Stimulated activated naive B cell treated with anti-CD40 and anti-IgM and Interleukin-4, amounts not matched to agents 10 μg/mL and 1 μg/mL and 100 μg/mL, for 72 hours (primary cell): Measurements from ENCODE around the gene NUP107.
"Not testable (repeated sequence)": the region's sequence is repeated elsewhere in the genome, so short reads cannot be mapped to it uniquely, and the experiment has no call there.

ENCODE experiments used
- ATAC-seq, 2 donors: fragments of 150-1000 bp; cut with Tn5 transposase; replicated peaks; 2 replicates each; pipeline ENCODE4 v1.10.0; 2021; ENCODE audit warnings: moderate library complexity in 1 of 2
- DNase-seq: peaks from one replicate; pipeline ENCODE4 v3.0.0; 2021
- H3K27ac Mint-ChIP-seq: one replicate; pipeline ENCODE4 v1.8.0; 2022; ENCODE audit warnings: mild to moderate bottlenecking, mixed read lengths
- H3K27me3 Mint-ChIP-seq, 2 donors: one replicate each; pipeline ENCODE4 v1.8.0; 2022; ENCODE audit warnings: mixed read lengths in 2 of 2
- H3K36me3 Mint-ChIP-seq, 2 donors: one replicate each; pipeline ENCODE4 v1.8.0; 2022; ENCODE audit warnings: mixed read lengths in 2 of 2, mild to moderate bottlenecking in 1 of 2
- H3K4me1 Mint-ChIP-seq, 2 donors: one replicate each; pipeline ENCODE4 v1.8.0; 2022; ENCODE audit warnings: mixed read lengths in 2 of 2, mild to moderate bottlenecking in 1 of 2
- H3K4me3 Mint-ChIP-seq, 2 donors: one replicate each; pipeline ENCODE4 v1.8.0; 2022; ENCODE audit warnings: mild to moderate bottlenecking in 2 of 2, mixed read lengths in 2 of 2, moderate library complexity in 1 of 2
- H3K9me3 Mint-ChIP-seq, 2 donors: one replicate each; pipeline ENCODE4 v1.8.0; 2022; ENCODE audit warnings: mixed read lengths in 2 of 2, mild to moderate bottlenecking in 1 of 2

NUP107 gene

DNA sequence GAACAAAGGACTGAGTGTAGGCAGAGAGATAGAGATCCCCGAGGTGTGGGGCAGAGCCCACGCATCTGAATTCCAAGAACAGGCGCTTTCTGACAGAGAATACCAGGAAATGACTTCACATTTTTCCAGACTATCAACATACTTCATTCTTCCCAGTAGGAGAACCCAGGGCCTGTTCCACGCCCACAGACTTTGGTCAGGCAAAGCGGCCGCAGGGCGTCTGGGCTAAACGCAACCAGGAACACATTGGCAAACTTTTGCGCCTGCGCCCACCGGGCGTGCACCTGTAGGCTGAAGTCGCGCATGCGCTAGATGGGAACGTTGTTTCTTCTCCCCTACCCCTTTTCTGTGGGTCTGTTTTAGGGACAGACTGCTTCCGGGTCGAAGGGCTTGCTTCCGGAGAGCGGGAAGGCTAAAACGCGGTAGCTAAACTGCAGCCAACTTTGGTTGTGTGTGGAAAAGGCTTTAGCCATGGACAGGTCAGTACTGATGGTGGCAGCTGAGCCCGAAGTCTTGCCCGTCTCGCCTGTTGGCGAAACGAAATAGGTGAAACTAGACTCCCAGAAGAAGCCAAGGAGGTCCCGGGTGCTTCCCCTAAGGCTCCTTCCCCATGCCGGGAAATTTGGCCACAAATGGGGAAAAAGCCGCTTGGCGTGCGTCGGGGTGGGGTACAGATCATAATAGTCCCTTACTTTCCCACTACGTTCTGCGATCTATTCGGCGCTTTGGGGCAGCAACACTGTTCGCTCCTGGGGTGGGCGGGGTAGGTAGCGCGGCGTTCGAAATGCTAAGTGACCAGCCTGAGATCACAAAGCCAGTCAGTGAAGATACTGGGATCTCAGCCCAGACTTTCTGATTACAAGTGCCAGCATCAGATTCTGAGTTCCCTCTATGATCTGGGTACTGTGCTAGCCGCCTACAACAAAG, at the start of gene NUP107:
NUP107 (plus strand) TSS at position 384 of the 927 bp plus-strand sequence; CDS start at position 472, 88 bp downstream.
- Mint-ChIP-seq H3K4me1 (peaks cover 7 to 22% of the 10 kb centered on the region in 2 donors), H3K4me3 (peak within 1 kb of the TSS; percentile 96 to 97), H3K9me3 (no peaks in the 10 kb centered on the region), H3K27me3 (no peaks in the 10 kb centered on the region), H3K36me3 (peaks cover 11 to 14% of the 10 kb centered on the region in 2 donors), H3K27ac (peak within 1 kb of the TSS; percentile 99)
- DNase-seq (peak; percentile 95), ATAC-seq (peak; percentile 98 to 99)

DNA sequence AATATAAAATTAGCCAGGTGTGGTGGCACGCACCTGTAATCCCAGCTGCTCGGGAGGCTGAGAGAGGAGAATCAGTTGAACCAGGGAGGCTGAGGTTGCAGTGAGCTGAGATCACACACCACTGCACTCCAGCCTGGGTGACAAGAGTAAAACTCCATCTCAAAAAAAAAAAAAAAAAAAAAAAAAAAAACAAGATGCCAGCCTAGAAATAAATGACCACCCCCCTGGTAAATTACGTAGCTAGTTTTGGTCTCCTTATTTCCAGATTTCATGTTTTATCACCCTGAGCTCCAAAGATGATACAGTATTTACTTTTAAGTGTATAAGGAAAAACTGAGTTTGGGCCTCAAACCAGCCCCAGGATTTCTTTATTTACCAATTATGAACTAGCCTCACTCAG, 49.3 kb upstream of the NUP107 start:
- not testable (repeated sequence) for H3K4me3 Mint-ChIP-seq, ATAC-seq, H3K36me3 Mint-ChIP-seq, H3K9me3 Mint-ChIP-seq, DNase-seq, H3K27me3 Mint-ChIP-seq
- peaks cover 35 to 79% of the 10 kb centered on the region in 2 donors for H3K4me1 Mint-ChIP-seq
- H3K27ac Mint-ChIP-seq, result peak overlapping the region; percentile 65

DNA sequence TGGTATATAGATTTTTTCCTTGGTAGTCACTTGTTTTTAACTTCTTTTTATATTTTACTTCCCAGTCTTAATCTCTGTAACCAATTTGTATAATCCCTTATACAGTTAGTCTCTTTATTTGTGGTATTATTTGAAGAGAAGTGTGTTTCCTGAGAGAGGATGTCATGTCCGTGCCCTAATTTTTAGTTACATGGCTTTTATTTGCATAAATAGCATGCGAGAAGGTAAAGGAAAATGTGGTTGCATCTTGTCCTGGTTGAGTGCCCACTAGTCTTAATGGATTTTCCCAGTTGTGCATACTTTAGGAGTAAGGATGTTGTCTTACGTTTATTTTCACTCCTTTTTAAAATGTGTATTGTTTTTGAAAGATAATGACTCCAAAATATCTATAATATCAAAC, 48.6 kb upstream of the NUP107 start:
- peaks cover 5 to 7% of the 10 kb centered on the region in 2 donors for H3K36me3 Mint-ChIP-seq
- peaks cover 35 to 71% of the 10 kb centered on the region in 2 donors for H3K4me1 Mint-ChIP-seq
- no peak overlapping the region for H3K27ac Mint-ChIP-seq
- DNase-seq (no peak), ATAC-seq (no peak)
- H3K9me3 Mint-ChIP-seq, result no peaks in the 10 kb centered on the region
- H3K27me3 Mint-ChIP-seq, result no peaks in the 10 kb centered on the region
- peak overlapping the region in 1 of 2 donors; percentile 7 for H3K4me3 Mint-ChIP-seq

DNA sequence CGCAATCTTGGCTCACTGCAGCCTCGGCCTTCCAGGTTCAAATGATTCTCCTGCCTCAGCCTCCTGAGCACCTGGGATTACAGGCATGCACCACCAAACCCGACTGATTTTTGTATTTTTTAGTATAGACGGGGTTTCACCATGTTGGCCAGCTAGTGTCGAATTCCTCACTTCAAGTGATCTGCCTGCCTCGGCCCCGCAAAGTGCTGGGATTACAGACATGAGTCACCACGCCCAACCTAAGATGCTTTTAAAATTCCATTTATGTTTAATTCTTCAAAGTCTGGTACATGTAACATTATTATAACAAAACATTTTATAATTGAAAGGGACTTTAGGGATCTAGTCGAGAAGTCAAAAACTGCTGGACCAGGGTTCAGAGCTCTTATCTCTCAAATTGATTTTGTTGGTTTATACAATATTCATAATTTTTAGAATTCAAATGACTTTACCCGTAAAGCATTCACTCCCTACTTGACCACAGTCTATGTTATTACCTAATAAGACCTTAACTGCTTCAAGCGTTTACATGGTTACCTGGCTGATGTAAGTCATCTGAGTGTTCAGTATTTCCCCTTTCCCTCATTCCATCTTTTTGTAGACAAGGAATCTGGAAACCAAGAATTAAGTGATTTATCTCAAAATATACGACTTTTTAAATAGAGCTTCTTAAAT, 47.9 kb upstream of the NUP107 start:
- no peaks in the 10 kb centered on the region for H3K9me3 Mint-ChIP-seq
- no peaks in the 10 kb centered on the region for H3K27me3 Mint-ChIP-seq
- ATAC-seq (no peak), DNase-seq (no peak)
- peaks cover 28 to 64% of the 10 kb centered on the region in 2 donors for H3K4me1 Mint-ChIP-seq
- peaks cover under 1 to 5% of the 10 kb centered on the region in 2 donors for H3K36me3 Mint-ChIP-seq
- no peak overlapping the region for H3K27ac Mint-ChIP-seq
- no peak overlapping the region for H3K4me3 Mint-ChIP-seq

DNA sequence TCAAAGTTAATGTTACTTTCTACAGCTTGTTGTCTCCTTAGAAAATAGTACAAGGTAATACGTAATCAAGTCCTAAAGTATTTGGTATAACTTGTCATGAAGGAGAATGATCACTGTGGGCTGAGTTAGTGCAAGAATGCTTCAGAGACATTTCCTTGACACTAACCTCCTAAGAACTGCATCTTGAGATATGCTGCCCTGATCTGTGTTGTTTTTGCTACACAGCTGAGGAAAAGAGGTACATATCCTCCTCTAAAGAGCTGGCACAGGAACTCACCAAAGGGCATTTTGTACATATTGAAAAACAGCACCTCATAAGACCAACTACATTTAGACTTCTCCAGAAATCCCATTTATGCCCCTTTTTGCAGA, 47.4 kb upstream of the NUP107 start:
- Mint-ChIP-seq H3K9me3 (no peaks in the 10 kb centered on the region), H3K36me3 (peaks cover 0 to 5% of the 10 kb centered on the region in 2 donors), H3K27me3 (no peaks in the 10 kb centered on the region), H3K4me3 (no peak overlapping the region), H3K4me1 (peaks cover 25 to 59% of the 10 kb centered on the region in 2 donors), H3K27ac (peak overlapping the region; percentile 80)
- no peak for DNase-seq
- ATAC-seq, result no peak

DNA sequence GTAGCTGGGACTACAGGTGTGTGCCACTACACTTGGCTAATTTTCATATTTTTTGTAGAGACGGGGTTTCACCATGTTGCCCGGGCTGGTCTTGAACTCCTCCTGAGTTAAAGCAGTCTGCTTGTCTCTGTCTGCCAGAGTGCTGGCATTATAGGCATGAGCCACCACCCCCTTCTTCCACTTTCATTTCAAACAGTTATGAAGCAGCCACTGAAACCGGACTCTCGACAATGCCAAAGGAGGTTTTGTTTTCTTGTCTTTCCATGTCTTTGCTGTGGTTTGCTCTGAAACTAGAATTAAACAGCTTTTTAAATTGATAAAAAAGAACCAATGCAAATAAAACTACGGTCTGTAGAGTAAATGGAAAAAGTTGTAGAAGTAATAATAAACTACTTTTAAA, 45.6 kb upstream of the NUP107 start:
- DNase-seq (peak; percentile 14), ATAC-seq (peak; percentile 97 to 99)
- Mint-ChIP-seq H3K36me3 (peaks cover 2 to 6% of the 10 kb centered on the region in 2 donors), H3K4me1 (peaks cover 22 to 52% of the 10 kb centered on the region in 2 donors), H3K4me3 (peak overlapping the region; percentile 41 to 64), H3K9me3 (no peaks in the 10 kb centered on the region), H3K27me3 (no peaks in the 10 kb centered on the region), H3K27ac (peak overlapping the region; percentile 27)

DNA sequence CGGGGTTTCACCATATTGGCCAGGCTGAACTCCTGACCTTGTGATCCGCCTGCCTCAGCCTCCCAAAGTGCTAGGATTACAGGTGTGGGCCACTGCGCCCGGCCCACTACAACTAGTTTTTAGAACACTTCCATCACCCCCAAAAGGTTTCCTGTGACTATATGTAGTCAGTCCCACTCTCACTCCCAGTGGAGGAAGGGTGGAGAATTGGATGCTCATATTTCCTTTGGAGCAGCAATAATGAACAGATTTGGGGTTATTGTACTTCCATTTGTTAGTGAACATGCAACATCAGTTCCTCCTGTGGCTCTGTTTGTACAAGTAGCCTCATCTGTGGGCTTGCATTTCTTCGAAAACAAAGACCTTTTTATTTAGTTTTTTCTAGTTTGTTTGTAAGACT, 40.3 kb upstream of the NUP107 start:
- DNase-seq (no peak), ATAC-seq (no peak)
- H3K27me3 Mint-ChIP-seq, result no peaks in the 10 kb centered on the region
- peaks cover 7 to 8% of the 10 kb centered on the region in 2 donors for H3K36me3 Mint-ChIP-seq
- H3K4me1 Mint-ChIP-seq, result peaks cover 6 to 27% of the 10 kb centered on the region in 2 donors
- H3K4me3 Mint-ChIP-seq, result no peak overlapping the region
- H3K9me3 Mint-ChIP-seq, result no peaks in the 10 kb centered on the region
- no peak overlapping the region for H3K27ac Mint-ChIP-seq

DNA sequence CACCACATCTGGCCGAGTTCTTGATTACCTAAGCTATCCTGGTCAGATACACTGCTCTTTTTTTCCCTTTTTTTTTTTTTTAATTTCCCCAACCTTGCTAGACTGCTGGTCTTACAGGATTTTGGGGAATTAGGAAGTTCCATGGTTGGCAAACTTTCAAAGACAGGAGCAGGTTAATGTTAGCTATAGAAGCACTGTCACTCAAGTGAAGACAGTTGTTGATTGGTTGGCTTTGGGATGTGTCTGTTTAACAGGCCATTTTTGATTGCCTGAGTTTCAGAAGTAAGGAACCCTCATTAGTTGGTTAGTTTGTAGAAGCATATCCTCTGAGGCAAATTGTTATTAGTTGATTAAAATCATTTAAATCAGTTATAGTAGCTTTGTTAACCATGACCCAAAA, 39.3 kb upstream of the NUP107 start:
- peaks cover 7% of the 10 kb centered on the region in 2 donors for H3K36me3 Mint-ChIP-seq
- no peak for DNase-seq
- H3K27ac Mint-ChIP-seq, result no peak overlapping the region
- no peaks in the 10 kb centered on the region for H3K27me3 Mint-ChIP-seq
- H3K4me1 Mint-ChIP-seq, result peaks cover 3 to 27% of the 10 kb centered on the region in 2 donors
- H3K9me3 Mint-ChIP-seq, result no peaks in the 10 kb centered on the region
- no peak for ATAC-seq
- H3K4me3 Mint-ChIP-seq, result no peak overlapping the region

DNA sequence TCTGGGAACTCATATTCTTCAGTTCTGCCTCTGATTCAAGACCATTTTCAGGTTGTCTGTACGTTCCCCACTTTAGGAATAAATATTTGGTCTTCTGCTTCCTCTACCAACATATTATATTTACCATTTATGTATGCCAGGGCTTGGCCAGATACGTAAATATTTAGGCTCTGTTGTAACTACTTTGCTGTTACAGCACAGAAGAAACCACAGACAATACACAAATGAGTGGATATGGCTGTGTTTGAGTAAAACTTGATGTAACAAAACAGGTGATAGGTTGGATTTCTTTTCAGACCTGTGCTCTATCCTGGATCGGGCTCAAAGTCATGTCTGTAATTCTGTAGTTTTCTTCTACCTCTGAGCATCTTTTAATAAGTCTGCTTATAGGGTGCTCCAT, 38.6 kb upstream of the NUP107 start:
- H3K27ac Mint-ChIP-seq, result no peak overlapping the region
- H3K4me3 Mint-ChIP-seq, result no peak overlapping the region
- DNase-seq, result no peak
- peaks cover 4 to 7% of the 10 kb centered on the region in 2 donors for H3K36me3 Mint-ChIP-seq
- no peak for ATAC-seq
- H3K4me1 Mint-ChIP-seq, result peaks cover 2 to 27% of the 10 kb centered on the region in 2 donors
- H3K9me3 Mint-ChIP-seq, result no peaks in the 10 kb centered on the region
- no peaks in the 10 kb centered on the region for H3K27me3 Mint-ChIP-seq

DNA sequence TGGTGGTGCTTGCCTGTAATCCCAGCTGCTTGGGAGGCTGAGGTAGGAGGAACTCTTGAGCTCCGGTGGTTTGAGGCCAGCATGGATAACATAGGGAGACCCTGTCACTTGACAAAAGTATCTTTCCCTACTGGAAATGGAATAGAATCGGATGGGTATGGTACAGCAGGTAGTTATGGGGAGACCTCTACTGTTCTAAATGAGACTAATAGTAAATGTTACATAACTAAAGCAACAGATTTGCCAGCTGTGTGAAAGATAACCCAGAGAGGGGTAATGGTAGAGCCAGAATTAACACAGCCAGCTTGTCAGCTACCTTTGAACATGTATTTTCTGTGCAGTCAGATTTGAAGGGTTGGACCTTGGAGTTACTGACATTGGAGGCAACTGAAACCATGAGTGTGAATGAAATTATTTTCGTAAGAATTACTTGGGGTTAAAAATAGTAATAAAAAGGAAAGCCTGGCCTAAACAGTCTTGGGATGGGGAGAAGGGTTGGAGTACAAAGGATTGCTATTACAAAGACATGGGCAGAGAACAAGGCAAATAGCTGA, 21.7 kb upstream of the NUP107 start:
- peak overlapping the region; percentile 38 for H3K27ac Mint-ChIP-seq
- no peak overlapping the region for H3K4me3 Mint-ChIP-seq
- H3K9me3 Mint-ChIP-seq, result no peaks in the 10 kb centered on the region
- peaks cover 0 to 9% of the 10 kb centered on the region in 2 donors for H3K36me3 Mint-ChIP-seq
- peaks cover 2 to 6% of the 10 kb centered on the region in 2 donors for H3K4me1 Mint-ChIP-seq
- ATAC-seq, result no peak
- no peaks in the 10 kb centered on the region for H3K27me3 Mint-ChIP-seq
- DNase-seq, result no peak

DNA sequence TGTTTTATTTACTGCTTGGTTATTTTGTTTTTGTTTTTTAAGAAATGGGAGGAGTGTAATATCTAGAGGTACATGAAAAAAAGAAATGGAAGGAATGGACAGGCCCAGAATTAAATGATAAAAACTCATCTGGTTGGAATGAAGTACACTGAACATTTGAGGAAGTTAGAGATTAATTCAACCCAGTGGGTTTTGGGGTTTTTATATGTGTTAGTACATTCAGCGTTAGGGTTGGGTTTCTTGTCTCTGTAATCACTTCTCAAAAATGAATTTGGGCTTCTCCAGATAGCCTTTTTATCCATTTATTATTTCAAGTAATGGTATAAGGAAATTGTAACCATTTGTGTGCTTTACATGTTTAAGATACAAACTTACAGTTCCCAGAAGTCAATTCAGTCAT, 19.5 kb upstream of the NUP107 start:
- no peak overlapping the region for H3K4me3 Mint-ChIP-seq
- H3K4me1 Mint-ChIP-seq, result peaks cover 2 to 6% of the 10 kb centered on the region in 2 donors
- ATAC-seq (no peak), DNase-seq (no peak)
- peaks cover 0 to 6% of the 10 kb centered on the region in 2 donors for H3K36me3 Mint-ChIP-seq
- H3K9me3 Mint-ChIP-seq, result no peaks in the 10 kb centered on the region
- H3K27ac Mint-ChIP-seq, result peak overlapping the region; percentile 26
- no peaks in the 10 kb centered on the region for H3K27me3 Mint-ChIP-seq

DNA sequence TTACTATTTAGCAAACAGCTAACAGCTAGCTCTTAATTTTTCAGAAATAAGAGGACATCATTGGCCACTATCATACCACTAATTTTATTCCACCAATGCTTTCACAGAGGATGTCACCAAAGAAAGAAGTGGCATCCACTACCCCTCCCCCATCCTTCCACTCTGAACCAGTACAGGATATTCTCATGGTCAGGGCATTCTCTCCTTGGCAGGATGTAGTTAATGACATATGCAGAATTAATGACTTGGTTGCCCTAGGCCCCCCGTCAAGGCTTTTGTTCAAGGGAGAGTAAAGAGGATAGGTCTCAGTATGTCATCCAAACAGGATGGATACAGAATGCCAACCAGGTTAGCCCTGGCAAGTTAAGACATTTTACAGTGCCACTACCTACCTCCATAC, 18.9 kb upstream of the NUP107 start:
- DNase-seq (no peak), ATAC-seq (no peak)
- peaks cover 0 to 6% of the 10 kb centered on the region in 2 donors for H3K36me3 Mint-ChIP-seq
- no peak overlapping the region for H3K27ac Mint-ChIP-seq
- no peaks in the 10 kb centered on the region for H3K9me3 Mint-ChIP-seq
- peaks cover 2 to 6% of the 10 kb centered on the region in 2 donors for H3K4me1 Mint-ChIP-seq
- no peak overlapping the region for H3K4me3 Mint-ChIP-seq
- H3K27me3 Mint-ChIP-seq, result no peaks in the 10 kb centered on the region

DNA sequence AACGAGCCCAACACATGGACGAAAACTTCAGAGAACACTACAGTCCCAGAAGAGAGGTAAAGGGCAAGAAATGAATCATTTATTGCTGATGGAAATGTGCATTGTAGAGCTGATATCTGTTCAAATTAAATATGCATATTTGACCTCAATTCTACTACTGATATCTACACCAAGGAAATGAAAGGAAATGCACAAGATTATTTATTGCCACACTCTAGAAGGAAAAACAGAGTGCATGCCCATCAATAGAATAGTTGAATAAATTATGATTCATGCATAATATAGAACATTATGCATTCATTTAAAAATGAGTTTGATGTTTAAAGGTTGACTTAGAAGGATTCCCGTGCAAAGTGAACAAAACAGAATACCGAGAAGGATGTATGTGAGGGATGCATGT, 15.6 kb upstream of the NUP107 start:
- H3K4me1 Mint-ChIP-seq, result peaks cover 5 to 6% of the 10 kb centered on the region in 2 donors
- no peaks in the 10 kb centered on the region for H3K9me3 Mint-ChIP-seq
- H3K27ac Mint-ChIP-seq, result no peak overlapping the region
- H3K36me3 Mint-ChIP-seq, result peaks cover 0 to under 1% of the 10 kb centered on the region in 2 donors
- DNase-seq, result no peak
- no peak for ATAC-seq
- no peaks in the 10 kb centered on the region for H3K27me3 Mint-ChIP-seq
- no peak overlapping the region for H3K4me3 Mint-ChIP-seq

DNA sequence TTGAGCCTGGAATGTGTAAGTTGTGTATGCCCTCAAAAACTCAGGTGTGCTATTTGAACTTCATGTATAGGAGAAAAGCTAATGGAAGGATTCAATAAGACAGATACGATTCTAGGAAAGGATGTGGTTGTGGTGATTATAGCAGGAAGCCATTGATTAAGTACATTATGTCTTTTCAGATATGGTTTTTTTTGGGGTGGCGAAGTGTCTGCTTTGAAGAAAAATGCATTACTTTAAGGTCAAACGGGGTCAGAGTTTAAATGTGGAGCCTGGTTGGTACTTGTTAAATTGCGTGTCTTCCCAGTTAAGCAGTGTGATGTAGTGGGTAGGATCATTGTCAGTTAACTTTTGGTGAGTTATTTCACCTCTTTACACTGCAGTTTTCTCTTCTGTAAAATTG, 13.0 kb upstream of the NUP107 start:
- Mint-ChIP-seq H3K27me3 (no peaks in the 10 kb centered on the region), H3K36me3 (peaks cover 0 to under 1% of the 10 kb centered on the region in 2 donors), H3K4me1 (peaks cover 0 to 2% of the 10 kb centered on the region in 2 donors), H3K4me3 (no peak overlapping the region), H3K27ac (no peak overlapping the region), H3K9me3 (no peaks in the 10 kb centered on the region)
- ATAC-seq (no peak), DNase-seq (no peak)
